HG02981 (cell line): Measurements from ENCODE around the gene PMEPA1.

Source experiments
- ATAC-seq: cut with Tn5 transposase; IDR thresholded peaks from one replicate; pipeline ENCODE4 v1.9.1; 2021; ENCODE audit warnings: mild to moderate bottlenecking, moderate library complexity; ENCODE audit not compliant: unreplicated experiment

The PMEPA1 gene

GRCh38 chr20:57625978-57626377 is 83.8 kb downstream of the PMEPA1 start:
- no peak for ATAC-seq

GRCh38 chr20:57625181-57625958 is 84.4 kb downstream of the PMEPA1 start:
- no peak for ATAC-seq

- no peak for ATAC-seq
Observed at GRCh38 chr20:57624124-57624523, 85.7 kb downstream of the PMEPA1 start.

GRCh38 chr20:57622579-57623381 is 87.0 kb downstream of the PMEPA1 start:
- ATAC-seq: no peak

GRCh38 chr20:57622201-57622570 is 87.6 kb downstream of the PMEPA1 start:
- no peak for ATAC-seq

GRCh38 chr20:57621421-57622200 is 88.2 kb downstream of the PMEPA1 start:
- ATAC-seq: no peak

- ATAC-seq: no peak
Observed at GRCh38 chr20:57620999-57621398, 88.8 kb downstream of the PMEPA1 start.

- peak; percentile 53 for ATAC-seq
Observed at GRCh38 chr20:57620274-57620990, 89.4 kb downstream of the PMEPA1 start, which contains the start of gene ZBP1. Gene ZBP1, minus strand, starts transcription at chr20:57620426. Its CDS starts 131 bp downstream, at chr20:57620295.

- peak; percentile 50 for ATAC-seq
Observed at GRCh38 chr20:57619051-57619831, 90.6 kb downstream of the PMEPA1 start.

GRCh38 chr20:57618764-57619050 is 91.1 kb downstream of the PMEPA1 start:
- ATAC-seq: no peak

- ATAC-seq: no peak
Observed at GRCh38 chr20:57618091-57618763, 91.6 kb downstream of the PMEPA1 start.

GRCh38 chr20:57617079-57617795 is 92.6 kb downstream of the PMEPA1 start:
- ATAC-seq: no peak

GRCh38 chr20:57616143-57616951 is 93.5 kb downstream of the PMEPA1 start:
- ATAC-seq: no peak

- ATAC-seq: no peak
Observed at GRCh38 chr20:57615445-57615811, 94.4 kb downstream of the PMEPA1 start.

GRCh38 chr20:57614490-57615444 is 95.0 kb downstream of the PMEPA1 start:
- ATAC-seq: no peak

- ATAC-seq: no peak
Observed at GRCh38 chr20:57613481-57613921, 96.3 kb downstream of the PMEPA1 start.

- no peak for ATAC-seq
Observed at GRCh38 chr20:57612916-57613315, 96.9 kb downstream of the PMEPA1 start.
